A673 (cell line): Measurements from ENCODE around the gene IL1RAPL2. TPM values are rescaled to one million over a fixed set of nuclear protein-coding genes. Genes with fewer than 3 reads are reported as not detected.
"Not testable (repeated sequence)": the region's sequence is repeated elsewhere in the genome, so short reads cannot be mapped to it uniquely, and the experiment has no call there.

Source experiments
- BruUV-seq: library from RNA; stranded (reverse); fragments of 400-500 nt; replicated peaks from 2 replicates; lab custom pipeline; 2021; lab: Mats Ljungman, UMichigan
- CTCF ChIA-PET: fragments of 300-600 bp; sonication (Branson Sonifier 250); formaldehyde crosslinking; loops from one replicate; lab custom pipeline; 2022; ENCODE audit warnings: antibody characterized with exemption; lab: Charles Lee
- POLR2A ChIA-PET: fragments of 300-600 bp; sonication (Branson Sonifier 250); formaldehyde crosslinking; loops from one replicate; lab custom pipeline; 2022; ENCODE audit warnings: antibody characterized with exemption; ENCODE audit not compliant: low non-redundant PET; lab: Charles Lee
- DNase-seq: peaks from one replicate; pipeline ENCODE4 v3.0.0-alpha.2; 2015; ENCODE audit warnings: low spot score
- H3K27ac ChIP-seq: fragments of 200-600 bp; sonication (generic); 2 replicates; pipeline ENCODE4 v1.5.1; 2016; ENCODE audit warnings: mixed run types, low read depth, mild to moderate bottlenecking, mixed read lengths, antibody characterized with exemption, low read length; ENCODE audit not compliant: poor library complexity, severe bottlenecking
- H3K27me3 ChIP-seq: fragments of 200-600 bp; sonication (generic); replicated peaks from 2 replicates; pipeline ENCODE4 v1.6.1; 2017; ENCODE audit warnings: mixed run types, low read depth, mild to moderate bottlenecking, mixed read lengths, antibody characterized with exemption, low read length; ENCODE audit not compliant: insufficient read depth, poor library complexity
- H3K36me3 ChIP-seq: fragments of 200-600 bp; sonication (generic); 2 replicates; pipeline ENCODE4 v1.6.1; 2016; ENCODE audit warnings: mixed run types, mild to moderate bottlenecking, mixed read lengths, antibody characterized with exemption, low read length; ENCODE audit not compliant: insufficient read depth, poor library complexity, severe bottlenecking
- H3K4me1 ChIP-seq: fragments of 200-600 bp; sonication (generic); 2 replicates; pipeline ENCODE4 v1.6.1; 2017; ENCODE audit warnings: mixed run types, mild to moderate bottlenecking, mixed read lengths, antibody characterized with exemption, low read length; ENCODE audit not compliant: insufficient read depth, poor library complexity, severe bottlenecking
- H3K4me3 ChIP-seq: fragments of 200-600 bp; sonication (generic); 2 replicates; pipeline ENCODE4 v1.5.1; 2016; ENCODE audit warnings: low read depth, mixed run types, mild to moderate bottlenecking, mixed read lengths, low read length; ENCODE audit not compliant: poor library complexity, severe bottlenecking
- H3K9me3 ChIP-seq: fragments of 200-600 bp; sonication (generic); 2 replicates; pipeline ENCODE4 v1.6.1; 2016; ENCODE audit warnings: mixed run types, low read depth, mild to moderate bottlenecking, mixed read lengths, antibody characterized with exemption, low read length; ENCODE audit not compliant: poor library complexity, severe bottlenecking
- EZH2 ChIP-seq: fragments of 200-600 bp; sonication (generic); IDR thresholded peaks from 2 replicates; pipeline ENCODE4 v1.6.1; 2017; ENCODE audit warnings: borderline replicate concordance, low read depth, mild to moderate bottlenecking, mixed read lengths, antibody characterized with exemption, low read length; ENCODE audit not compliant: poor library complexity, severe bottlenecking
- intact Hi-C: fragments of 100-400 bp; cut with micrococcal nuclease; formaldehyde crosslinking; loops from one replicate; pipeline ENCODE4 v1.10.0; 2022; ENCODE audit not compliant: unreplicated experiment
- total RNA-seq: library from RNA; stranded (reverse); gene quantifications from 2 replicates; pipeline ENCODE4 v1.2.3, GENCODE V29; 2021
- TF ChIP-seq, protein P1 (sequence below): fragments of 300-800, 200-600 bp; sonication (generic); conservative IDR thresholded peaks from 2 replicates; pipeline ENCODE4 v1.5.1; 2017; ENCODE audit warnings: low read depth, mild to moderate bottlenecking, antibody characterized with exemption, low read length, moderate library complexity, mixed read lengths

Gene IL1RAPL2
- total RNA-seq, 1 experiment from 2014 or later: not detected

DNA sequence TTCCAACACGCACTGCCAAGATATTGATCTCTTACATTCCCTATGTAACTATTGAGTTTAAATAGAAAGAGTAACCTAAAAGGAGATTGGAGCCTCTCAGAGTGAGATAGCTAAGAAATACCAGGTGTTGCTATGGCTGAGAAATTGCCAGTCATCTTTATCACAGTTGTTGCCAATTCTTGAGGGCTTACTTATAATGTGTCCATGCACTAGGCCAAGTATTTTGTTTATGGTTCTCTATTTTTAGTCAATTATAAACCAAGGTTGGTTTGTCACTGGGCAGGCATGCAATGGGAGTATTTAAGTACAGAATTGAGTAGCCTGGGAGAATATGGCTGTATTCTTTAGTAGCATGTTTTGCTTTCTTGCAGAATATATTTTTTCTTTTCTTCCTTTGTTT is 452.9 kb downstream of the IL1RAPL2 start:
- ChIA-PET POLR2A (no interaction called here), CTCF (no interaction called here)
- Histone ChIP-seq H3K4me1 (no peaks in the 10 kb centered on the region), H3K27me3 (no peaks in the 10 kb centered on the region), H3K36me3 (no peaks in the 10 kb centered on the region), H3K9me3 (no peaks in the 10 kb centered on the region), H3K4me3 (no peak overlapping the region), H3K27ac (no peak overlapping the region)
- intact Hi-C loops: no loop called here
- BruUV-seq: no TSS peak
- TF ChIP-seq, protein P1, sequence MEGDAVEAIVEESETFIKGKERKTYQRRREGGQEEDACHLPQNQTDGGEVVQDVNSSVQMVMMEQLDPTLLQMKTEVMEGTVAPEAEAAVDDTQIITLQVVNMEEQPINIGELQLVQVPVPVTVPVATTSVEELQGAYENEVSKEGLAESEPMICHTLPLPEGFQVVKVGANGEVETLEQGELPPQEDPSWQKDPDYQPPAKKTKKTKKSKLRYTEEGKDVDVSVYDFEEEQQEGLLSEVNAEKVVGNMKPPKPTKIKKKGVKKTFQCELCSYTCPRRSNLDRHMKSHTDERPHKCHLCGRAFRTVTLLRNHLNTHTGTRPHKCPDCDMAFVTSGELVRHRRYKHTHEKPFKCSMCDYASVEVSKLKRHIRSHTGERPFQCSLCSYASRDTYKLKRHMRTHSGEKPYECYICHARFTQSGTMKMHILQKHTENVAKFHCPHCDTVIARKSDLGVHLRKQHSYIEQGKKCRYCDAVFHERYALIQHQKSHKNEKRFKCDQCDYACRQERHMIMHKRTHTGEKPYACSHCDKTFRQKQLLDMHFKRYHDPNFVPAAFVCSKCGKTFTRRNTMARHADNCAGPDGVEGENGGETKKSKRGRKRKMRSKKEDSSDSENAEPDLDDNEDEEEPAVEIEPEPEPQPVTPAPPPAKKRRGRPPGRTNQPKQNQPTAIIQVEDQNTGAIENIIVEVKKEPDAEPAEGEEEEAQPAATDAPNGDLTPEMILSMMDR: no peak
- TF ChIP-seq EZH2: no peak
- no peak for DNase-seq

DNA sequence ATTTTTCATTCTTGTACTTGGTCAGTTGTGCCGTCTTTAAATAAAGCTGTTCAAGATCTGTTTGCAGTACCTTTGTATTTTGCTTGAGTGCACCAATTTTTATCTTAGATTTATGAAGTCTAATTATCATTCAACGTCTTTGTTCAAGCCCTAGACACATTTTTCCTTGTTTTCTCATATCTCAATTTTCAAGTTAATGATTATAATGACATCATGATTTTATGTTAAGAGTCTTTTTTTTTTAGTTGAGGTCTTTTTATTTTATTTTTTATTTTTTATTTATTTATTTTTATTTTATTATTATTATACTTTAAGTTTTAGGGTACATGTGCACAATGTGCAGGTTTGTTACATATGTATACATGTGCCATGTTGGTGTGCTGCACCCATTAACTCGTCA is 463.0 kb downstream of the IL1RAPL2 start:
- H3K36me3 ChIP-seq, CTCF ChIA-PET, POLR2A ChIA-PET, H3K27me3 ChIP-seq, H3K4me1 ChIP-seq, DNase-seq, H3K9me3 ChIP-seq, H3K4me3 ChIP-seq, H3K27ac ChIP-seq, intact Hi-C loops, BruUV-seq: not testable (repeated sequence)

DNA sequence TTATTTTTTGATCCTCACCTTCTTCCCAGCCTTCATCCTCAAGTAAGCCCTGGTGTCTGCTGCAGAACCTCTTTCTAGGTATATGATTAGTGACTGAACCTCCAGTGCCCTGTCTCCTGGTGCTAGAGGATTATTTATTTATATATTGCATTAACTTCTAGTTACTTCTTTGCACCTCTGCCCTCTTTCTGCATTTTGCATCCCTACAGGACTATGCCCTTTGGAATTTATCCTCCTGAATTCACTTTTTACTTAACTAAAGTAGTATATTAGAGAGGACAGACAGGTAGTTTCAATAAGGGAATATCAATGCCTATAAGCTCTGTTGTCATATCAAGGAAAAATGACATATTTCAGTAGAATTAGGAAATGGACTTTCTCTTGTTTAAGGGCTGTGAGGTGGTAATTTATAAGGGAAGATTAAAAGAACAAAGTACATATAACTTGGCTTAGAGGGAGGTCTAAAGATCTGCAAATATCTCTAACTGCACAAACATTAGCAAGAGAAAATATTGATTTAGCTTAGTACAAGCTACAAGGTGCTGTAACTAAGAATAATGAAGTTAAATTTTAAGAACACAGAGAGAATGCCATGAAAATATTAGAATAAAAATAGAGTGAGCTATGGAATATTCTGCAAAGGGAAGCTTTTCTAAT is 472.8 kb downstream of the IL1RAPL2 start:
- TF ChIP-seq EZH2: no peak
- TF ChIP-seq, protein P1: no peak
- H3K4me3 ChIP-seq: no peak overlapping the region

DNA sequence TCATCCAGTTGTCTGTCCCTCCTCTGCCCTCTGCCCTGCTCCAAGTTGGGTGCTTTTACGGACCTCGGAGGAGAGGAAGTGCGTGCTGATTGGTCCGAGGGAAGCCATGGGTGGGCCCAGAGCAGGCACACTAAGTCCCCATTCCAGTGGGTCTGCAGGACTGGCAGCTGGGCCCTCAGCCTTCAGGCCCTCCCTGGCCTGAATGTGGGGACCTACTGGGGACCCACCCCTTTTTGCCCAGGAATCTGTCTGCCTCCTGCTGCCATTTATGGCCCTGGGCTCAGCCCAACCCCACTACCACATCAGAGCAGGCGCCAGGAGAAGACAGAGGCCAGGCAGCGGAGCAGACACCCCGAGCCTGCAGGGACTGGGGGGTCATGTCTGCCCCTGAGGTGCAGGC is 484.9 kb downstream of the IL1RAPL2 start:
- Histone ChIP-seq H3K4me3 (no peak overlapping the region), H3K4me1 (no peaks in the 10 kb centered on the region), H3K9me3 (peaks cover 7% of the 10 kb centered on the region), H3K27ac (no peak overlapping the region), H3K36me3 (no peaks in the 10 kb centered on the region), H3K27me3 (no peaks in the 10 kb centered on the region)
- BruUV-seq: no TSS peak
- TF ChIP-seq EZH2: no peak
- TF ChIP-seq, protein P1: no peak
- CTCF ChIA-PET: no interaction called here
- intact Hi-C loops: no loop called here
- no peak for DNase-seq
- POLR2A ChIA-PET: no interaction called here

More for the DNA sequence above, 472.8 kb downstream of the IL1RAPL2 start:
- ChIA-PET CTCF (no interaction called here), POLR2A (no interaction called here)
- Histone ChIP-seq H3K27me3 (no peaks in the 10 kb centered on the region), H3K36me3 (no peaks in the 10 kb centered on the region), H3K9me3 (peaks cover 5% of the 10 kb centered on the region), H3K27ac (no peak overlapping the region), H3K4me1 (no peaks in the 10 kb centered on the region)
- BruUV-seq: no TSS peak
- intact Hi-C loops: no loop called here
- DNase-seq: no peak
